Gastroesophageal sphincter (tissue), 4 donors: Measurements from ENCODE around the gene ATE1. TPM values are rescaled to one million over a fixed set of nuclear protein-coding genes. Genes with fewer than 3 reads are reported as not detected.

Source experiments
- ATAC-seq: fragments of 150-250 bp; one replicate; pipeline ENCODE4 v1.9.1; 2016; ENCODE audit warnings: mild to moderate bottlenecking, moderate library complexity
- H3K27ac ChIP-seq, 4 donors: fragments of 200-600 bp; sonication (generic) in 3 of 4; 1 replicate in 3 of 4; 2 replicates in 1 of 4; pipeline ENCODE4 v1.5.1; 2016 to 2019
- H3K27me3 ChIP-seq: fragments of 200-600 bp; sonication (generic); one replicate; pipeline ENCODE4 v1.5.1; 2019
- H3K36me3 ChIP-seq, 2 donors: fragments of 200-600 bp; sonication (generic); one replicate each; pipeline ENCODE4 v1.5.1; 2019; ENCODE audit warnings: control low read depth in 1 of 2
- H3K4me1 ChIP-seq, 3 donors: fragments of 200-600 bp; sonication (generic); 1 replicate in 2 of 3; 2 replicates in 1 of 3; pipeline ENCODE4 v1.5.1; 2016 to 2019; ENCODE audit warnings: control low read depth in 2 of 3
- H3K4me3 ChIP-seq, 2 donors: fragments of 200-600 bp; sonication (generic); one replicate each; pipeline ENCODE4 v1.5.1; 2019; ENCODE audit warnings: mild to moderate bottlenecking in 1 of 2, moderate library complexity in 1 of 2
- H3K9me3 ChIP-seq, 3 donors: fragments of 200-600 bp; sonication (generic); one replicate each; pipeline ENCODE4 v1.5.1; 2017 to 2019; ENCODE audit warnings: control low read depth in 2 of 3
- EP300 ChIP-seq: sonication (generic); formaldehyde crosslinking; IDR thresholded peaks from one replicate; pipeline ENCODE4 v1.6.1; 2017; ENCODE audit warnings: antibody characterized with exemption, mild to moderate bottlenecking
- POLR2A ChIP-seq, 2 donors: fragments of 450-650 bp; IDR thresholded peaks; one replicate each; pipeline ENCODE4 v1.6.1; 2017; ENCODE audit warnings: antibody characterized with exemption in 2 of 2, mild to moderate bottlenecking in 2 of 2, moderate library complexity in 1 of 2
- POLR2AphosphoS5 ChIP-seq: sonication (generic); formaldehyde crosslinking; IDR thresholded peaks from one replicate; pipeline ENCODE4 v1.6.1; 2017; ENCODE audit warnings: antibody characterized with exemption
- WGBS, 2 donors: methylation state at CpG; one replicate each; pipeline ENCODE4 v1.1.5; 2018; ENCODE audit warnings: low coverage in 1 of 2; 5-methylcytosine and 5-hydroxymethylcytosine counted together
- total RNA-seq, 4 donors: library from RNA; depleted of rRNA; stranded (reverse); fragments of >200 nt; gene quantifications; one replicate each; pipeline ENCODE4 v1.1.0, GENCODE V29; 2016
- TF ChIP-seq, protein P1 (sequence below), 4 experiments: fragments of 200-600 bp in 2 of 4; fragments of 450-650 bp in 2 of 4; sonication (generic) in 1 of 4; IDR thresholded peaks; one replicate each; pipeline ENCODE4 v1.5.1; 2017 to 2019; ENCODE audit warnings: antibody characterized with exemption in 4 of 4, mild to moderate bottlenecking in 2 of 4, moderate library complexity in 2 of 4

The ATE1 gene
- total RNA-seq, 4 donors from 2014 or later: 24.6 to 38.2 (median 32.6) TPM

DNA sequence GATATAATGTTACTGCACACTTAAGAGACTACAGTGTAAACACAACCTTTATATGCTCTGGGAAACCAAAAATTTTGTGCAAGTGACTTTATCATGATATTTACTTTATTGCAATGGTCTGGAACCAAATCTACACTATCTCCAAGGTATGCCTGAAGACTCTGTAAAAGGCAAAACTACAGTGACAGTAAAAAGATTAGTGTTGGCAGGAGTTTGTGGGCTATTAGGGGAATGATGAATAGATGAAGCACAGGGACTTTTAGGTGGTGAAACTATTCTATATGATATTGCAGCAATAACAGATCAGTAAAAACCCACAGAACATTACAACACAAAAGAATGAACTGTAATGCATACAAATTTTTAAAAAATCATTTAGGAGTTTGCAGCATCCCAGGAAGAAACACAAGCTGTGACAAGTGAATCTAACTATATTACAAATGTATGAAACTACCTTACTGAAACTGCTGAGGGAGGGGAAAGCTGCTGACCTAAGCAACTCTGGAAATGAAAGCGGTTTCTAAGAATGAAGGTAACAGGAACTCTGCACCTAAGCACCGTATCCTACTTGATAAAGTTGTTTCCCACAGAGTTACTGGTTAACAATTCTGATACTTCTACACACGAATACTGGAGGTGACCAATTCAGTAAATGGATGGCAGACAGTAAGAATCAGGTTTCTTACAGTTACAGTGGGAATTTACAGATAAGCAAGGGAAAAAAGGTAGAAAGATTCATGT is 82.6 kb downstream of the ATE1 start:
- Histone ChIP-seq H3K27ac (no peak overlapping the region), H3K27me3 (no peaks in the 10 kb centered on the region), H3K4me1 (no peaks in the 10 kb centered on the region), H3K9me3 (peaks cover 0 to 6% (median 0%) of the 10 kb centered on the region in 3 donors), H3K36me3 (peaks cover 0 to 50% of the 10 kb centered on the region in 2 donors), H3K4me3 (no peak overlapping the region)
- TF ChIP-seq EP300 (no peak), POLR2AphosphoS5 (no peak), POLR2A (IDR thresholded peaks at IDR 0.05) (no peak)
- TF ChIP-seq, protein P1, sequence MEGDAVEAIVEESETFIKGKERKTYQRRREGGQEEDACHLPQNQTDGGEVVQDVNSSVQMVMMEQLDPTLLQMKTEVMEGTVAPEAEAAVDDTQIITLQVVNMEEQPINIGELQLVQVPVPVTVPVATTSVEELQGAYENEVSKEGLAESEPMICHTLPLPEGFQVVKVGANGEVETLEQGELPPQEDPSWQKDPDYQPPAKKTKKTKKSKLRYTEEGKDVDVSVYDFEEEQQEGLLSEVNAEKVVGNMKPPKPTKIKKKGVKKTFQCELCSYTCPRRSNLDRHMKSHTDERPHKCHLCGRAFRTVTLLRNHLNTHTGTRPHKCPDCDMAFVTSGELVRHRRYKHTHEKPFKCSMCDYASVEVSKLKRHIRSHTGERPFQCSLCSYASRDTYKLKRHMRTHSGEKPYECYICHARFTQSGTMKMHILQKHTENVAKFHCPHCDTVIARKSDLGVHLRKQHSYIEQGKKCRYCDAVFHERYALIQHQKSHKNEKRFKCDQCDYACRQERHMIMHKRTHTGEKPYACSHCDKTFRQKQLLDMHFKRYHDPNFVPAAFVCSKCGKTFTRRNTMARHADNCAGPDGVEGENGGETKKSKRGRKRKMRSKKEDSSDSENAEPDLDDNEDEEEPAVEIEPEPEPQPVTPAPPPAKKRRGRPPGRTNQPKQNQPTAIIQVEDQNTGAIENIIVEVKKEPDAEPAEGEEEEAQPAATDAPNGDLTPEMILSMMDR (IDR thresholded peaks at IDR 0.05): no peak
- ATAC-seq: no peak
- WGBS, 2 donors: 94 to 100% methylated on average over 3 of the region's 3 CpGs

DNA sequence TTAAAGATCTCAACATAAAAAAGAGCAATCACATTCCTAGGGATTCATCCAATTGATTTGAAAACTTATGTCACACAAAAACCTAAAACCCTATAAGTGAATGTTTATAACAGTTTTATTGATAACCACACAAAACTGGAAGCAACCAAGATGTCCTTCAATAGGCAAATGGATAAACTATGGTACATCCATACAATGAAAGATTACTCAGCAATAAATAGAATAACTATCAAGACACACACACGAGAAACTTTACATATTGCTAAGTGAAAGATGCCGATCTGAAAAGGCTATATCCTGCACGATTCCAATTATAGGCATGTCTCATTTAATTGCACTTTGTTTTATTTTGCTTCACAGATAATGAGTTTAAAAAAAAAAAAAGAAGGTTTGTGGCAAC is 83.3 kb downstream of the ATE1 start:
- H3K4me3 ChIP-seq: no peak overlapping the region
- H3K4me1 ChIP-seq: no peaks in the 10 kb centered on the region
- no peak overlapping the region for H3K27ac ChIP-seq
- H3K36me3 ChIP-seq: peaks cover 0 to 45% of the 10 kb centered on the region in 2 donors
- H3K9me3 ChIP-seq: peaks cover 0 to 6% (median 0%) of the 10 kb centered on the region in 3 donors
- TF ChIP-seq EP300 (no peak), POLR2AphosphoS5 (no peak), POLR2A (IDR thresholded peaks at IDR 0.05) (no peak)
- TF ChIP-seq, protein P1 (IDR thresholded peaks at IDR 0.05): no peak
- H3K27me3 ChIP-seq: no peaks in the 10 kb centered on the region
- 59 to 73% methylated on average over 3 of the region's 3 CpGs for WGBS, 2 donors
- ATAC-seq: no peak

DNA sequence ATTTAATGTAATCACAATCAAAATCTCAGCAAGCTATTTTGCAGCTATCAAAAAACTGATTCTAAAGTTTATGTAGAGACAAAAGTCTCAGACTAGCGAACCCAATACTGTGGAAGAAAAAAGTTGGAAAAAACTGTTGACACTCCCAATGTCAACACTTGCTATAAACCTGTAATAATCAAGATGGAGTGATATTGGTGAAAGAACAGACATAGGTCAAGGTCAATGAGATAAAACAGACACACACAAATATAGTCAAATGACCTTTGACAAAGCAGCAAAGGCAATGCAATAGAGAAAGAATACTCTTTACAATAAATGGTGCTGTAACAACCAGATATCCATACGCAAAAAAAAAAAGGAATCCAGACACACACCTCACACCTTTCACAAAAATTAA is 84.5 kb downstream of the ATE1 start:
- 85 to 88% methylated on average over 2 of the region's 2 CpGs for WGBS, 2 donors
- H3K27ac ChIP-seq: no peak overlapping the region
- peaks cover 0 to 34% of the 10 kb centered on the region in 2 donors for H3K36me3 ChIP-seq
- no peaks in the 10 kb centered on the region for H3K4me1 ChIP-seq
- no peak for TF ChIP-seq POLR2AphosphoS5
- TF ChIP-seq POLR2A (IDR thresholded peaks at IDR 0.05): no peak
- no peak for TF ChIP-seq EP300
- TF ChIP-seq, protein P1 (IDR thresholded peaks at IDR 0.05): no peak
- H3K27me3 ChIP-seq: no peaks in the 10 kb centered on the region
- no peak for ATAC-seq
- no peak overlapping the region for H3K4me3 ChIP-seq
- H3K9me3 ChIP-seq: peaks cover 0 to 6% (median 0%) of the 10 kb centered on the region in 3 donors

DNA sequence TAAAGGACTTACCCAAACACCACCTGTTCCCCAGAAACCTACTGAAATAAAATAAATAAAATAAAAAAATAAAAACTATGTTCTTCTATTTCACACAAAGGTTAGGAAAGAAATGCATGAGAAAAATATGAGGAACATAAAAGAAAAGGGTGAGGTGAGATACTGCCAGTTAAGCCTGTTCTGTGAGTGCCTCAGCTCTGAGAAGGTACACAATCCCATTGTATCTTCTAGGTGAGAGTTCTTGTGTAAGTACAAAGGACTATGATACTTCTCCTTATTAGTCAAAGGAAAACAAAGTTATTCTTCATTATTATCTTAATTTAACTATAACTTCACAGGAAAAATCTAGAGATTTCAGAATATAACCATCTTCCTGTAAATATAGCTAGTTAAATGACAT is 86.0 kb downstream of the ATE1 start:
- Histone ChIP-seq H3K36me3 (peaks cover 0 to 18% of the 10 kb centered on the region in 2 donors), H3K9me3 (peaks cover 0 to 6% (median 0%) of the 10 kb centered on the region in 3 donors), H3K27me3 (no peaks in the 10 kb centered on the region), H3K27ac (no peak overlapping the region), H3K4me3 (no peak overlapping the region), H3K4me1 (no peaks in the 10 kb centered on the region)
- ATAC-seq: no peak
- TF ChIP-seq, protein P1 (IDR thresholded peaks at IDR 0.05): no peak
- no peak for TF ChIP-seq POLR2A (IDR thresholded peaks at IDR 0.05)
- TF ChIP-seq POLR2AphosphoS5: no peak
- TF ChIP-seq EP300: no peak

DNA sequence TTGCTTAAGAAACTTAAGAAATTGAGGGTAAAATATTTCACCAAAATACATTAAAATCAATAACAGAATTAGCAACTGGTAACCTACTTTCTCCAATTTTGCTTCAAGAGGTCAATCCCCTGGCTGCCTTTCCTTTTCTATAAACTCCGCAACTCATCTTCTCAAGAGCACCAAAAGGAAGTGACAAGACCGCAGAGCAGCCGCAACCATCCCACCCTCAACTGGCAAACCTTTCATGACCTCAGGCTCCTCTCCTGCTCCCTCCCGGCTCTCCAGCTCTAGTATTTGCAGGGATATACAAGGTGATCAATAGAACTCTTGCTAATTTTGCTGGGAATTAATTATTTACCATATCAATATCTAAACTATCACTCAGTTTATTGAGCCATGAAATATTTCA is 88.9 kb downstream of the ATE1 start:
- Histone ChIP-seq H3K9me3 (no peaks in the 10 kb centered on the region), H3K4me1 (no peaks in the 10 kb centered on the region), H3K4me3 (no peak overlapping the region), H3K36me3 (peaks cover 0 to 26% of the 10 kb centered on the region in 2 donors), H3K27ac (no peak overlapping the region), H3K27me3 (no peaks in the 10 kb centered on the region)
- TF ChIP-seq POLR2AphosphoS5 (no peak), EP300 (no peak), POLR2A (IDR thresholded peaks at IDR 0.05) (no peak)
- TF ChIP-seq, protein P1 (IDR thresholded peaks at IDR 0.05): no peak
- 85 to 94% methylated on average over 3 to 4 of the region's 4 CpGs for WGBS, 2 donors
- ATAC-seq: no peak
